DMS 273 treated with DMSO at 0.1 percent for 48 hours (cell line): Measurements from ENCODE around the gene TMEM50A.
"Not testable (repeated sequence)": the region's sequence is repeated elsewhere in the genome, so short reads cannot be mapped to it uniquely, and the experiment has no call there.

Experiments used
- DNase-seq: peaks from one replicate; lab custom pipeline; 2025; lab: John Stamatoyannopoulos, UW

TMEM50A gene

GRCh38 chr1:25387096-25387495 is 49.0 kb downstream of the TMEM50A start:
- DNase-seq = not testable (repeated sequence)

- DNase-seq = not testable (repeated sequence)
Observed at GRCh38 chr1:25388691-25389090, 50.6 kb downstream of the TMEM50A start.

- DNase-seq = not testable (repeated sequence)
Observed at GRCh38 chr1:25389721-25390120, 51.6 kb downstream of the TMEM50A start.

GRCh38 chr1:25392841-25393240 is 54.7 kb downstream of the TMEM50A start:
- no peak for DNase-seq

DNA sequence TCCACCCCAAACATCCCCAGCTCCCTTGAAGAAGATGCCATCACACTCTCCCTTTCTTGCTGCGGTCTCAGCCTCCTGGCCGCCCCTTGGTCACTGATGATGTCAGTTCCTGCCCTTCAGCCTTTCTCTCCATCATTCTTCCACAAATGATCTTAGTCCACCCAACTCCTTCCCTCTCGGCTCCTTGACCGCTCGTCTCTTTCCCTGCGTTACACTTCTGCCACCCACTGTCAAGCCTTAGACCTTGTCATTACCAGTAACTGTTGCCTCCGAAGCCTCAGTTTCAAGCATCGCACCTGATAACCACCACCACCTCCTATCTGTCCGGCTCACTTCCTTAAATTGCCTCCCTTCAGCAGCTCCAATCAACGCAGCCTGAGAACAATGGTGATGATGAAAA is 59.4 kb downstream of the TMEM50A start:
- not testable (repeated sequence) for DNase-seq

DNA sequence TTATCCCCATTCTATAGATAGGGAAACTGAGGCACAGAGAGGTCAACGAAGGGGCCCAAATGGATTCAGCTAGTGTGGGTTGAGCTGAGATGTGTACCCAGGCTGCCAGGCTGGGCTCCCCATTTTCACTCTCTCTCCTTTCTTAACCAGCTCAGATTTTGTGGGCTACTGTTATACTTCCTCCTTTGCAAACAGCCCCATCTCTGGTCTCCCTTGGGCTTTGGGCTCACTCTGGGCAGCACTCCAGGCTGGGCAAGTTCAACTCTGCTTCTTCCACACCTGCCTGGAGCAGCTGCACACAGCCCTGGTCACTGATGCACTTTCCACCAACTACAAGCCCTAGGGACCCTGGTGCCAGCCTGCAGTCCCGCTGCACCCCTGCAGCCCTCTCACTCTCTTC is 59.9 kb downstream of the TMEM50A start:
- not testable (repeated sequence) for DNase-seq

GRCh38 chr1:25402947-25403803 is 65.0 kb downstream of the TMEM50A start:
- DNase-seq = not testable (repeated sequence)

DNA sequence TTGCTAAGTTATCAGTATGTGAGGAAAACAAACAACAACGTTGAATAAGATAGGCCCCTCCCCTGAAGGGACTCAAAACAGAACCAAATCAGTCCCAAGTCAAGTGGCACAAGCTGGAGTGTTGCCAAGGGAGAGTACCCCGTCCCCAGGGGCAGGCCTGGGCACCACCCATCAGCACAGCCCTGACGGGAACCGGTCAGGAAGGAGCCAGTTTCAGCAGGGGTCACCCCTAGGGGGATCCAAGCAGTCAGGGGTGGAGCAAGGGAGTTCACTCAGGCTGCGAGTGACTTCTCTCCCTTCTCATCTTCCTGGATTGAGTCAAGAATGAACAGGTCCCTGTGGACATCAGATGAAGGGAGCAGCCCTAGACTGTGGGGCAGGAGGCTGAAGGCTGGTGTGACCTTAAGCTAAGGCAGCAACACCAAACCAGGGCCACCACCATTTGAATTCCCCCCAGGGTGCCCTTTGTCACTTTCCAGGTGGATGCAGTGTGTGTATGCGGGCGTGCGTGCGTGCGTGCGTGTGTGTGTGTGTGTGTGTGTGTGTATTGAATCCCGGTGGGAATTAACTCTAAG is 67.7 kb downstream of the TMEM50A start:
- not testable (repeated sequence) for DNase-seq

DNA sequence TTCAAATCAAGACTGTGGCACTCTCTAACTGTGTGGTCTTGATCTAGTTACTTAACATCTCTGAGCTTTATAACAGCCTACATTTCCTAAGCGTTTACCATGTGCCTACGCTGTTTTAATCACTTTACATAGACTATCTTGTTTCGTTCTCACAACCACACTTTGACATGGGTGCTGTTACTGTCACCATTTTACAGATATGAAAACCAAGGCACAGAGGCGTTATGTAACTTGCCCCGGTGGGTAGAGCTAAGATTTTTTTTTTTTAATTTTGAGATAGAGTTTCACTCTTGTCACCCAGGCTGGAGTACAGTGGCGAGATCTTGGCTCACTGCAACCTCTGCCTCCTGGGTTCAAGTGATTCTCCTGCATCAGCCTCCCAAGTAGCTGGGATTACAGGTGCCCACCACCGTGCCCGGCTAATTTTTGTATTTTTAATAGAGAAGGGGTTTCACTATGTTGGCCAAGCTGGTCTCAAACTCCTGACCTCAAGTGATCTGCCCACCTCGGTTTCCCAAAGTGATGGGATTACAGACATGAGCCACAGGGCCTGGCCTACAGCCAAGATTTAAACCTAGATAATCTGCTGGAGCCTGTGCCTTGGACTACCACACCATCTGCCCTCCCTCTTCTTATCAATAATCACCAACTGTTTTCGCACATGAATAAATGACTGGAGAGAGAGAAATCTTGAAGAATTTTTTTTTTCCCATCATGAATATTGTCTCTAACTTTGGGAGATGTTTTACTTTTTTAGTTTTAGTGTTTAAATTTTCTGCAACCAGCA is 71.7 kb downstream of the TMEM50A start:
- DNase-seq = peak; percentile 79
